Keratinocyte (primary cell): Measurements from ENCODE around the gene CKLF. TPM values are rescaled to one million over a fixed set of nuclear protein-coding genes. Genes with fewer than 3 reads are reported as not detected.

Experiments used
- DNase-seq: peaks from one replicate; pipeline ENCODE4 v3.0.0-alpha.2; 2011; ENCODE audit warnings: low read depth, missing footprints, low spot score
- FAIRE-seq: peaks from 2 replicates; lab custom pipeline; 2011; peaks lifted over from hg19 to GRCh38; lab: Jason Lieb, UNC
- H2AFZ ChIP-seq: 2 replicates; pipeline ENCODE4 v1.6.0; 2012; ENCODE audit warnings: low read length, control low read depth, inconsistent platforms; ENCODE audit not compliant: control insufficient read depth
- H3K27ac ChIP-seq: 2 replicates; pipeline ENCODE4 v1.5.1; 2011; ENCODE audit warnings: low read length; ENCODE audit not compliant: control insufficient read depth, insufficient read depth
- H3K27me3 ChIP-seq: 3 replicates; pipeline ENCODE4 v1.6.0; 2011; ENCODE audit warnings: low read length; ENCODE audit not compliant: control insufficient read depth, insufficient read depth; ENCODE audit errors: extremely low read depth
- H3K36me3 ChIP-seq, 2 experiments: 2 replicates in 1 of 2; 3 replicates in 1 of 2; pipeline ENCODE4 v1.5.1; 2011; ENCODE audit warnings: low read length in 2 of 2, mild to moderate bottlenecking in 1 of 2; ENCODE audit not compliant: control insufficient read depth in 2 of 2, insufficient read depth in 2 of 2; ENCODE audit errors: extremely low read depth in 1 of 2
- H3K4me1 ChIP-seq: 3 replicates; pipeline ENCODE4 v1.5.1; 2011; ENCODE audit warnings: low read length; ENCODE audit not compliant: control insufficient read depth, insufficient read depth; ENCODE audit errors: extremely low read depth
- H3K4me2 ChIP-seq: 3 replicates; pipeline ENCODE4 v1.6.0; 2011; ENCODE audit warnings: low read depth, low read length; ENCODE audit not compliant: control insufficient read depth, insufficient read depth; ENCODE audit errors: extremely low read depth
- H3K4me3 ChIP-seq, 3 experiments: fragments of 200-600 bp in 1 of 3; sonication (generic) in 1 of 3; 2 replicates in 2 of 3; 3 replicates in 1 of 3; pipeline ENCODE4 v1.5.1; 2011 to 2016; ENCODE audit warnings: low read length in 3 of 3, mild to moderate bottlenecking in 3 of 3, control low read depth in 2 of 3, inconsistent platforms in 1 of 3, low read depth in 1 of 3, mixed read lengths in 1 of 3, mixed run types in 1 of 3, moderate library complexity in 1 of 3; ENCODE audit not compliant: control insufficient read depth in 2 of 3, insufficient read depth in 2 of 3; ENCODE audit errors: extremely low read depth in 1 of 3
- H3K79me2 ChIP-seq: 2 replicates; pipeline ENCODE4 v1.6.0; 2012; ENCODE audit warnings: low read length; ENCODE audit not compliant: control insufficient read depth, insufficient read depth
- H3K9ac ChIP-seq: 3 replicates; pipeline ENCODE4 v1.6.0; 2011; ENCODE audit warnings: low read length; ENCODE audit not compliant: control insufficient read depth, insufficient read depth; ENCODE audit errors: extremely low read depth
- H3K9me1 ChIP-seq: 3 replicates; pipeline ENCODE4 v1.6.0; 2011; ENCODE audit warnings: low read length; ENCODE audit not compliant: control insufficient read depth, insufficient read depth; ENCODE audit errors: extremely low read depth
- H3K9me3 ChIP-seq: 2 replicates; pipeline ENCODE4 v1.5.1; 2012; ENCODE audit warnings: low read depth, low read length; ENCODE audit not compliant: control insufficient read depth
- H4K20me1 ChIP-seq: 3 replicates; pipeline ENCODE4 v1.6.0; 2011; ENCODE audit warnings: low read length; ENCODE audit not compliant: control insufficient read depth, insufficient read depth; ENCODE audit errors: extremely low read depth
- CTCF ChIP-seq, 3 experiments: IDR thresholded peaks in 1 of 3; conservative IDR thresholded peaks in 1 of 3; optimal IDR thresholded peaks in 1 of 3; 2 replicates in 2 of 3; 3 replicates in 1 of 3; pipeline versions ENCODE3 to v1.5.1; 2011; ENCODE audit warnings: low read length in 3 of 3, mild to moderate bottlenecking in 3 of 3, moderate library complexity in 2 of 3, control low read depth in 1 of 3, inconsistent platforms in 1 of 3; ENCODE audit not compliant: insufficient read depth in 2 of 3; ENCODE audit errors: extremely low read depth in 1 of 3
- EZH2 ChIP-seq: IDR thresholded peaks from one replicate; pipeline ENCODE4 v1.6.1; 2012; ENCODE audit warnings: inconsistent platforms, mild to moderate bottlenecking, low read length, moderate library complexity
- dilution Hi-C: fragments of 300-500 bp; cut with MboI; formaldehyde crosslinking; loops from one replicate; pipeline ENCODE4 v1.7.0; 2020; ENCODE audit warnings: low sequenced_read_pairs; ENCODE audit not compliant: extremely low pct_ligation_motif_present
- polyA plus RNA-seq, 5 experiments: library from polyadenylated mRNA; depleted of rRNA in 3 of 5; stranded (reverse) in 3 of 5; stranded (forward) in 1 of 5; unstranded in 1 of 5; fragments of >200 nt; gene quantifications; 1 replicate in 1 of 5; 2 replicates in 3 of 5; 3 replicates in 1 of 5; pipeline versions ENCODE4 v1.2.1 to v1.2.3, GENCODE V29; 2011 to 2012; ENCODE audit warnings: missing spikeins in 2 of 5, low read depth in 1 of 5, low replicate concordance in 1 of 5

CKLF gene
- polyA plus RNA-seq, 1 donor (not counting 4 experiments of a cell fraction or from before 2014, with no cell fraction given), result 38.0 TPM

GRCh38 chr16:66574531-66574930, 22.2 kb downstream of the CKLF start:
- FAIRE-seq, result no peak
- Histone ChIP-seq H3K9me3 (no peaks in the 10 kb centered on the region), H2AFZ (no peak overlapping the region), H3K9me1 (no peaks in the 10 kb centered on the region), H3K27me3 (peaks cover 21% of the 10 kb centered on the region), H3K4me2 (no peak overlapping the region), H3K27ac (no peak overlapping the region), H3K79me2 (no peaks in the 10 kb centered on the region), H3K9ac (no peak overlapping the region), H4K20me1 (no peaks in the 10 kb centered on the region), H3K36me3 (no peaks in the 10 kb centered on the region), H3K4me3 (no peak overlapping the region), H3K4me1 (peaks cover 7% of the 10 kb centered on the region)
- DNase-seq, result no peak
- TF ChIP-seq EZH2, result no peak
- no peak for TF ChIP-seq CTCF (optimal IDR thresholded peaks at IDR 0.05 in 1 of 3, IDR thresholded peaks at IDR 0.05 in 1 of 3, conservative IDR thresholded peaks at IDR 0.05 in 1 of 3; ENCODE audit: extremely low read depth in 1 of 3, insufficient read depth in 2 of 3, low read length in 3 of 3)
- dilution Hi-C loops, result no loop called here

- H3K9me1 ChIP-seq, result no peaks in the 10 kb centered on the region
- no peak overlapping the region for H3K27ac ChIP-seq
- no peak overlapping the region for H3K4me2 ChIP-seq
- H2AFZ ChIP-seq, result no peak overlapping the region
- H3K27me3 ChIP-seq, result peaks cover 21% of the 10 kb centered on the region
- DNase-seq (no peak), FAIRE-seq (no peak)
- H3K9me3 ChIP-seq, result no peaks in the 10 kb centered on the region
- H3K79me2 ChIP-seq, result no peaks in the 10 kb centered on the region
- TF ChIP-seq EZH2 (no peak), CTCF (optimal IDR thresholded peaks at IDR 0.05 in 1 of 3, IDR thresholded peaks at IDR 0.05 in 1 of 3, conservative IDR thresholded peaks at IDR 0.05 in 1 of 3; ENCODE audit: extremely low read depth in 1 of 3, insufficient read depth in 2 of 3, low read length in 3 of 3) (no peak)
- dilution Hi-C loops, result no loop called here
- no peak overlapping the region for H3K4me3 ChIP-seq
- H3K4me1 ChIP-seq, result peaks cover 2% of the 10 kb centered on the region
- H3K9ac ChIP-seq, result no peak overlapping the region
- H4K20me1 ChIP-seq, result no peaks in the 10 kb centered on the region
- H3K36me3 ChIP-seq, result no peaks in the 10 kb centered on the region
Observed at GRCh38 chr16:66575060-66575459, 22.7 kb downstream of the CKLF start.
